Dermis blood vessel endothelial cell (primary cell): ENCODE data around the gene CAMSAP1. TPM values are rescaled to one million over a fixed set of nuclear protein-coding genes. Genes with fewer than 3 reads are reported as not detected.
"Not testable (repeated sequence)": the region's sequence is repeated elsewhere in the genome, so short reads cannot be mapped to it uniquely, and the experiment has no call there.

Experiments
- DNase-seq: peaks from one replicate; pipeline ENCODE4 v3.0.0; 2010
- total RNA-seq: library from RNA; depleted of rRNA; stranded (reverse); fragments of >200 nt; gene quantifications from 2 replicates; pipeline ENCODE4 v1.2.3, GENCODE V29; 2014

The CAMSAP1 gene
- total RNA-seq, 1 donor from 2014 or later, result 17.5 TPM

DNA sequence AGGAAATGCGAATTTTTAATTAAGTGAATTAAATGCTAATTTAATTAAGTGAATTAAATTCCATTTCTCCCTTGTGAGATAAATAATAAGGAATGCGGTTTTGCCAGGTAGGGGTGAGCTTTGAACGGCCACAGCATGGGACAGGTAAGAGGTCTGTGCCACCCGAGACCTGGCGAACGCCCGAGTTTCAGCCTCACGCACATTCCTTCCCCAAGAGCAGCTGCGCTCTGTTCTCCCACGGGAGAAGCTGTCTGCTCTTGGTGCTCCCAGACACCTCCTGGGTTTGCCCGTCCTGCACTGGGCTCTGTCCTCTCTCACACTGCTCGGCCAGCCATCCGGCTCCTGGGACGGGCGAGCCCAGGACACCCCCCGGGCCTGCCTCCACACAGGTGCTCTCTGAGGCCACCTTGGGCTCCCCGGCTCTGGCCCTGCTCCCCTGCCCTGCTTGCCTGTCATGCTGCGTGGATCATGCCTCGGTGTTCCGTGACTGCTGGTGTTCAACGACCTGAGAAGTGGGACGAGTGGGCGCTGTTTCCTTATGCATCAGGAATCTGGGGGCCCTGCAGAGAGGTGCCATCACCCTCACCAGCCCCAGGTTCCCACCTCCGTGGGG, 13.7 kb upstream of the CAMSAP1 start:
- no peak for DNase-seq

DNA sequence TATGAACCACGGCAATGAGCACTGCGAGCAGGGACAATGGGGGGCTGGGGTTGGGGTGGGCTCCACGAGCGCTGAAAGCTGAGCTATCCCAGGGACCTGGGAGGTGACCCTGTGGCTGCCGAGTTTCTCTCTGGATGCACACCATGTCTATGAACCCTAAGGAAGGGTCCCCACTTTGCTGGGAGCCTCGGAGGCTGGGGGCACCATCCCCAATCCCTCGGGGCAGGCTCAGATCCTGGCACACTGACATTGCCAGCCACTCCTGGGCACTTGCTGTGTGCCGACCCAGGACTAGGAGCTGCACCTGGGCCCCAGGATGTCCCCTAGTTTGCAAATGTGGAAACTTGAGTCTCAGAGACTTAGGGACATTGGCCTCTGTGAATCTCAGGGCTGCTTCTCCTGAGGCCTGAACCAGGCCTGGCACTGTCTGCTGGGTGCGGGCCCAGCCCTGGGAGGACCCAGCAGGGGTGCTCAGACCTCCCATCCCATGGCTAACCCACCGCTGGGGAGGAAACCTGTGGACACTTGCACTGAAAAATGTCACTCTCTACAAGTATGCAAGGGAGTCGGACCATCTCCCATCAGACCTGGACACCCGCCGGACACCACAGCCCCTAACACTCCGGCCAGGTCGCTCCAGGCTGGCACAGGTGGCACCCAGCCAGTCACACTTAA, 13.0 kb upstream of the CAMSAP1 start:
- DNase-seq, result no peak

DNA sequence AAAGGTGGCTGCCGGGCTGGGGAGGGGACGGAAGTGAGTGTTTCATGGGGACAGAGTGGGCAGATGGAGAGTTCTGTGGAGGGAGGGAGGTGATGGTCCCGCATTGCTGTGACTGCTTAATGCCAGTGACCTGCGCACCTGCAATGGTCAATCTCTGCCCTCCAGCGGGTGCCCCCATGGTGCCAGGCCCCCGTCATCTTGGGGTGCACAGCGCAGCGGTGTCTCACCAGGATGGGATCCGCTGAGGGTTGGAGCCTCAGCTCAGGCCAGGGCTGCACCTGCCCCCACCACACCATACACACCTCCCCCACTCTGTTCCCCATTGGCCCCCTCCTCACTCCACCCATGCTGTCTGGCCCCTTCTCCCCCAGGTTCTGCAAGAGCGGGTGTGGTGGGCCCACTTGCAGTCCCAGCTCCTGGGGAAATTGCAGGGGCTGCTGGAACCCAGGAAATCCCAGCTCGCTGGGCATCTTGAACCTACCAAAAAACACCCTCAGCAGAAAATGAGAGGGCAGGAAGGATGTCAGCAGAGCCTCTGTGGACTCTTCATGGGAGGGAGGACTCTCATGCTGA, 12.1 kb upstream of the CAMSAP1 start:
- DNase-seq, result no peak

DNA sequence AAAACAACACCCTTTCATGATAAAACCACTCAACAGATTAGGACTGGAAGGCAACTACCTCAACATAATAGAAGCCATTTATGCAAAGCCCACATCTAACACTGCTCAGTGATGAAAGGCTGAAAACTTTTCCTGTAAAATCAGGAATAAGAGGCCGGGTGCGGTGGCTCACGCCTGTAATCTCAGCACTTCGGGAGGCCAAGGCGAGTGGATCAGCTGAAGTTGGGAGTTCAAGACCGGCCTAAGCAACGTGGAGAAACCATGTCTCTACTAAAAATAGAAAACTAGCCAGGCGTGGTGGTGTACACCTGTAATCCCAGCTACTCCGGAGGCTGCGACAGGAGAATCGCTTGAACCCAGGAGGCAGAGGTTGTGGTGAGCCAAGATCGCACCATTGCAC, 8.9 kb upstream of the CAMSAP1 start:
- DNase-seq, result not testable (repeated sequence)

DNA sequence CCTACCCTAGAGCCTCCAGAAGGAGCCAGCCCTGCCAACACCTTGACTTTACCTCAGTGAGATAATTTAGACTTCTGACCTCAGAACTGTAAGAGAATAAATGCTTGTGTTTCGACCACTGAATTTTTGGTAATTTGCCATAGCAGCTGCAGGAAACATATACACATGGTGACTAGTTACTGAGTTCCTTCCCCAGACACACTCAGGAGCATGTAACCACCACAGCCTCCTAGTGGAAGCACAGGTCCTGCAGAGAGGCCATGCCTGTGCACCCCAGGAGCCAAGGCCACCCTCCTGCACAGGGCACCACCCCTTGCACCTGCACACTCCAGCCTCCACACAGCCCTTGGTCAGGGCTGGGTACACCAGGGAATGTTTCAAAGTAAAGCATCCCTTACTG, 7.6 kb upstream of the CAMSAP1 start:
- DNase-seq, result peak; percentile 59

DNA sequence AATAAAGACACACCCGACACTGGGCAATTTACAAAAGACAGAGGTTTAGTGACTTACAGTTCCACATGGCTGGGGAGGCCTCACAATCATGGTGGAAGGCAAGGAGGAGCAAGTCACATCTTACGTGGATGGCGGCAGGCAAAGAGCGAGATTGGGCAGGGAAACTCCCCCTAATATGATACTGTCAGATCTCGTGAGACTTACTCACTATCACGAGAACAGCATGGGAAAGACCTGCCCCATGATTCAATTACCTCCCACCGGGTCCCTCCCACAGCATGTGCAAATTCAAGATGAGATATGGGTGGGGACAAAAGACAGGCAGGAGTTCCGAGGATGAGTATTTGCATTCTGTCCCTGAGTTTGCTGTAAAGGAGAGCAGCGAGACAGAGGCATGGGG, 3.9 kb upstream of the CAMSAP1 start:
- not testable (repeated sequence) for DNase-seq

DNA sequence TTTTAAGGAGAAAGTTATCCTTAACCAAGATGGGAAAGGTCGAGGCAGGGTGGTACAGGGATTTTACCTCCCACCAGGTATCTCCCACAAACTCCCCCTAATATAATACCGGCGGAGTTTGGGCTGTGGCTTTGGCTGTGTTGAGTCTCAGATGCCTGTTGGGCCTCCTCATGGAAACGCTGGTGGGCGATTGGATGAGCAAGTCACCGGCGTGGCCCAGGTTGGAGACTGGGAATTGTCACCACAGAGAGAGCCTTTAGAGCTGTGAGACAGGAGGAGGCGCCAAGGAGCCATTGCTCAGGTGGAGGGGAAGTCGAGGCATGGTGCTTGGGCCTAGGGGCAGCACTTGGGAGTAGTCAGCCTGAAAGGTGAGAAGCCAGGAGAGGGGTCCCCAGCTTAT, 3.4 kb upstream of the CAMSAP1 start:
- DNase-seq, result no peak

DNA sequence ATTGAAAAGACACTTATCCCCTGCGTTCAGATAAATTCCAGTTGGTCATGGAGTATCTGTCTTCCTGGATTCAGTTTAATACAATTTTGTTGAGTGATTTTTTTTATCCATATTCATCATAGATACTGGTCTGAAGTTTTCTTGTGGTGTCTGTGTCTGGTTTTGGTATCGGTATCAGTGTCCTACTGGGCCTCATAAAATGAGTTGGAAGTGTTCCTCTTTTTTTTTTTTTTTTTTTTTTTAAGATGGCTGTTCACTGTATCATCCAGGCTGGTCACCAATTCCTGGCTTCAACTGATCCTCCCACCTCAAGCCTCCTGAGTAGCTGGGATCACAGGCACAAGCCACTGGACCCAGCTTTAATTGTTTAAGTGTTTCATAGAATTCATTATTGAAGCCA, 2.9 kb upstream of the CAMSAP1 start:
- no peak for DNase-seq

DNA sequence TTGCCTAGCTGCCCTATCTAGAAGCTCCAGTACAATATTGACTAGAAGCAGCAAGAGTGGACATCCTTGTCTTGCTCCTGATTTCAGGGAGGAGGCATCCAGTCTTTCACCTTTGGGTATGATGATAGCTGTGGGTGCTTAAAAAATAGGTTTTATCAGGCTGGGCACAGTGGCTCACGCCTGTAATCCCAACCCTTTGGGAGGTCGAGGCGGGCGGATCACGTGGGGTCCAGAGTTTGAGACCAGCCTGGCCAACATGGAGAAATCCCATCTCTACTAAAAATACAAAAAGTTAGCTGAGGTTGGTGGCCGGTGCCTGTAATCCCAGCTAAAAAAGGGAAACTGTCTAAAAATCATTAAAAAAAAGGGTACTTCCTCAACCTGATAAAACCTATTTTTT, 2.0 kb upstream of the CAMSAP1 start:
- DNase-seq, result no peak

DNA sequence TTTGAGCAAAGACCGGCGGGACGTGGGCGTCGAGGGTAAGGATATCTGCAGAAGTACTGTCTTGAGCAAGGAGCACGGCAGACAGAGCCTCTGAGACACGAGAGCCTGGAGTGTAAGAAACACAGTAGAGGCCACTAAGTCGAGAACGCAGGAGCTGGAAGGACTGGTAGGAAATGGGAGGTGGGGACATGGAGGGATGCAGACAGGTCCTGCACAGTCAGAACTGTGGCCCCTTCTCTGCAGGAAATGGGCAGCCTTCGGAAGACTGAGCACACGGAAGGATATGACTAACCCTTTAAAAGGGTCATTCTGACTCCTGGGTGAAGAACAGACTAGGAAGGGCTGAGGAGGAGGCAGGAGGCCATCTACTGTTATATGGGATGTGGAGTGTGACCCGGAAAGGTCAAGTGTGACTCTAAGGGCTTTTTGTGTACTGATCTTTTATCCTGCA, 1.4 kb upstream of the CAMSAP1 start:
- DNase-seq, result peak; percentile 67

DNA sequence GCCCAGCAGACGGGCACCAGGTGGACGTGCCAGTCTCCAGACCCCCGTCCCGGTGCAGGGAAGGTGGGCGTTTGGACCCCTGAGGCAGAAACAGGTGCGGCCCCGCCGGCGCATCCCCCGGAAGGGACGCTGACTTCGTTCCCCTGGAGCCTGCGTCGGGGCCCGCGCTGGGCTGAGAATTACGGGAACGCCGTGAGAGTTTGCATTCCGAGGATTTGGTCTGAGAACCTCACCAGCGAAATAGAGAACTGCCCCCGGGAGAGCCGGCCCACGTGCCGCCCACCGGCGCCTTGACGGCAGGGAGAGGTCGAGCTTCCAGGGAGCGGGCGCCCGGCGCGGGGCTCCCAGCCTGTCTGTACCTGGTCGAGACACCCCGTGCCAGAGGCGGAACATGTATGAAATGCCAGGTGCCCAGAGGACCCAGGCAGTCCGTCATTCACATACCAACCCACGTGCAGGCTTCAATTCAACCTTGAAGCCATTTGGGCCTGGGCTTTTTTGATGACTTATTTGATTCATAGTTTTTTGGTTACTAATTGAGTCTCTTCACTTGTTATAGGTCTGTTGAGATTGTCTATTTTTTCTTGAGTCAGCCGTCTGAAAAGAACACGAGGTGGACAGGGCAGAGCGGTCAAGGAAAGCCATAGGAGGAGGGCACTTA, 877 bp upstream of the CAMSAP1 start:
- peak; percentile 42 for DNase-seq

DNA sequence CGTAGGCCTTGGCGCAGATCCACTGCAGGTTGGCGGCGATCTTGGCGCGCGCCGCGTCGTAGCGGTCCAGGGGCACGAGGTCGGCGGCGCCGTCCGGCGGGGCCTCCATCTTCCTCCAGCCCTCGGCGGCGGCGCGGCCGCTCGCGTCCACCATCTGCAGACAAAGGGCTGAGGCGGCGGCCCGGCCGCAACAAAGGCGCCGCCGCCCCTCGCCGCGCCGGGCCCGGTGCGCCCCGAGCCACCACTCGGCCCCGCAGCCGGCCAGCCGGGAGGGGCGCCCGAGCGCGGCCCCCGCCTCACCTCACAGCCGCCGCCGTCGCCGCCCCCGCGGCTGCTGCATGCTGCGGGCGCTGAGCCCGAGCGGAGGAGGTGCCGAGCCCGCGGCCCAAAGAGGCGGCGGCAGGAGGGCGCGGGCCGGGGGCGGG, 328 bp downstream of the CAMSAP1 start:
- DNase-seq, result peak; percentile 59

DNA sequence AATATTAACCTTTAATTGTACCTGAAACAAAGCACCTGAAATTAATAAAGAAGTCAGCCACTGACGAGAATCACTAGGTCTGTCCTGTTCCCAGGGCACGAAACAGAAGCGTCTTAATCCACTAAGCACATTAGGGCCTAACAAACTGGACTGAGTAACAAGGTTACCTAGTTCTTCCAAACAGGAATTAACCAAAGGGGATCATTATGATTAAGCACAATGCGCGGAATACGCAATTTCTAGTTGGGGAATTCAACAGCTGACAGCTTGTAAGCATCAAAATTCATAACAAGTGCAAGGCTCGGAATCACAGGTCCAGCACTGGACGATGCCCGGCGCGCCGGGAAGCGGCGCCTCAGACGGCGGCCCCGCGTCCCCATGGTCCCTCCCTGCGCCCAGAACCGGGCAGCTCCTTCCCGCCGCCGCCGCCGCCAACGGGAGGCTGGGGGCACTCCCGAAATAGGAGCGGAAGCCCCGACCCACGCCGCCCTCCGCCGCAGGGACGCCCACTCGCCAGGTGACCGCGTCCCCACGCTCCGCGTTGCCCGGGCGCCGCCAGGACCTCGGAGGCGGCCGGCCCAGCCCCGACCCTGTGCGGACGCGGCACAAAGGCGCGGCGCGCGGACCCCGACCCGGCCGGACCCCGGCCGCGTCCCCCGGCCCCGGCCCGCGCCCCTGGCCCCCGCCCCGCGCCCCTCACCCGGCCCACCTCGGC, 898 bp downstream of the CAMSAP1 start:
- peak; percentile 60 for DNase-seq

DNA sequence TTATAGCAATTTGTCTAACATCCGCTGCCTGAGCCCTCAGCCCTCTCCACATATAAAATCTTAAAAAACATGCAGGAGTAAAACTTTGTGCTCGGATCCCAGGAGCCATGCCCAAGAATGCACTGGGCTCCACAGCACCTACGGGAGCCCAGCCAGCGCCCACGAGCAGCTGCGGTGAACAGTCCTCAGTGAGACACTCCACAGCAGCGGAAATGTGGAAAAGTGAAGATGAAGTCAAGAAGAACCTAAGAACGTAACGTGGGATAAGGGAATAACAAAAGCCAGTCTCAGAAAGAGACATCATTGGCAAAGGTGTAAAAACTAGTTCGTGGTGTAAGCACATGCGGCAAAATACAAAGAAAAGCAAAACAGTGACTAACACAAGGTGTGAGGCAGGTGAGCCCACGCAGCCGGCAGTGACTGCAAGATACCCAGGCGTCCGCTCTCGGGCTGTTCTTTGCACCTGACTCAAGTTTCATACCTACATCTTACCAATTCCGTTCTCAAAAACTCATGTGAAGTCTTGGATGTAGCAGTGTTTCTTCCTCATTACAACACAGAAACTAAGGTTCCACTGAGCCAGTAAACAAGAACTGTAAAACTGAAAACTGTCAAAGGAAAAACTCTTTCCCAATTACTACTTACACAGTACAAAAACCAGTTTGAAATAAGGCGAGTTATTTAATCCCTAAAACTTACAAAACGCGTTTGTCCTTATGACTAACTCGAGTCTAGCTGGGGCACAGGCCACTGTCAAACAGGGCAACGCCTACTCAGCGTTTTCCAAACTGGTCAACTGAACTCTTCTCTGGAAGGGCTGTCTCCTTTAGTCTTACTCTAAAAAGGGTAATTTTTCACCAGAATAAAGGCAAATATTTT, 1.7 kb downstream of the CAMSAP1 start:
- DNase-seq, result no peak

DNA sequence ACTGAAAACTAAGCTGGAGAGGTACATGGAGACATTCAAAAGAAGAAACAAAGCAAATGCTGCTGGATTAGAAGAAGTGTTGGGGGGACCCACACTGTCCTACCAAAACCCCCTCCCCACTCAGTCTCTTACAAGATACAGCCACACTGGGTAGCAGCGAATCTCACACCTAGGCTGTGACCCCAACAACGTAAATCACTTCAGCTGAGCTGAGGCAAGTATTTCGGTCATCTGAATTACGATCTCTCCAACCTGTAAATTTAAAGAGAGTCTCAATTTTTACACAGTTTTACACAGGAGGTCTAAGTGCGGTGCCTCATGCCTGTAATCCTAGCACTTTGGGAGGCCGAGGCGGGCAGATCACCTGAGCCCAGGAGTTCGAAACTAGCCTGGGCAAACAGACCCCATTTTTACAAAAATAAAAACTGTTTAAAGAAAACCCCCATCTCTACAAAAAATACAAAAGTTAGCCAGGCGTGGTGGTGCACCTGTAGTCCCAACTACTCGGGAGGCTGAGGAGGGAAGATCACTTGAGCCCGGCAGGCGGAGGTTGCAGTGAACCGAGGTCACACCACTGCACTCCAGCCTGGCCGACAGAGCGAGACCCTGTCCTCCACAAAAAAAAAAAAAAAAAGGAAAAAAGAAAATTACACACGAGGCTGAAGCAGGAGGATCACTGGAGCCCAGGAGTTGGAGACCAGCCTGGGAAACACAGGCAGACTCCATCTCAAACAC, 3.4 kb downstream of the CAMSAP1 start:
- no peak for DNase-seq

DNA sequence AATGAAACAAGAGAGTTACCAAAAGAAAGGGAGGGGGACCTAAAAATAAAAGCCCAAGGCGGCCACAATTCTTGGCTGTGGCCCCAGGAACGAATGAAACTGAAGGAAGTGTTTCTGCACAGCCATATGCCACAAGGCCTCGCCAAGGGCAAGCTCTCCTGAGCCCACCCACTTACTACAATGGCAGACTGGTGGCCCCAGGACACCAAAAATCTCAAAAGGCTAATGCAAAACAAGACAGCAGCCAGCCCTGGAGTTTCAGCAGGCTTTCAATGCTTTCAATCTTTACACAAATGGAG, 4.0 kb downstream of the CAMSAP1 start:
- DNase-seq, result no peak

DNA sequence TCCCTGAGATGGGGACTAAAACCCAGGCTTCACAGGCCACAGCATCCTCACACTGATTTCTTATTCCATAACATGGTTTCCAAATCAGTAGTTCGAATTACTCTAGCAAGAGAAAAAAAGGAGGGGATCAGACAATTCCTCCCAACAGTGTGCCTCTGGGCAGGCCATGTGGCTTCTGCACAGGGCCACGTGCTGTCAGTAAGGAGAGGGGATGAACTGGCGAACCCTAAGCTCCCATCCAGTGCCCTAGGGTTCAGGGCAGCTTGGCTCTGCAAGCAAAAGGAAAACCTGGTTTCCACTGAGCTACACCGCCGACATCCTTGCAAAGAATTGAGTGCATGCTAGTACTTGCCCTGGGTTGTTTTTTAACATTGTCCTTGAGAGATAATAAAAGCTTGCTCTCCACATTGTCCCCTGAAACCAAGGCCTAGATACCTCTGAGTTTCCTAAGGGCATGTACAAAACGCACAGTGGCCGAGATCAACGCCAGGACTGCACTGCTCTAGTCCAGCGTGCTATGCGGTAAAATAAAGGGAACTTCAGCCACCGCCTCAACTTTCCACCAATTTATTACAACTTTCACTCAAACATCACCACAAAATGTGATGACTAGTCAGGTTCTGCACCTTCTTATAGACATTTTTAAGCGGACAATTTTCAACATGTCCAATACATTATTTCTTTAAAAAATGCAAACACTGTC, 4.5 kb downstream of the CAMSAP1 start:
- DNase-seq, result no peak

DNA sequence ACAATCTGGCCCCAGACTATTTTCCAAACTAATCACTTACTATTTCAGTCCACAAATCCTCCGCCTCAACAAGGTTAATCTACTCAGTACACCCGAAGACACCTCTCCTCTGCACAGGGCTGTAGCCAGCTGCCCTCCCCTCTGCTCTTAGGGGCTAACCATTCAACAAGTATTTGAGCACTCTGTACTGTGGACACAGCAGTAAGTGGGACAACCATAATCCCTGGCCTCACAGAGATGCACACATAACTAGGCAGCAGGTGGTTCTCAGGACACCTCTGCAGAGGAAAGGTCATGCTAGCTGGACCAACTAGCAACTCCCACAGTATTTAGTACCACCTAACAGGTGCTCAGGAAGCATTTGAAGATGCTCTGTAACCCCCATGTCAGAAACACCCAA, 5.5 kb downstream of the CAMSAP1 start:
- DNase-seq, result no peak

DNA sequence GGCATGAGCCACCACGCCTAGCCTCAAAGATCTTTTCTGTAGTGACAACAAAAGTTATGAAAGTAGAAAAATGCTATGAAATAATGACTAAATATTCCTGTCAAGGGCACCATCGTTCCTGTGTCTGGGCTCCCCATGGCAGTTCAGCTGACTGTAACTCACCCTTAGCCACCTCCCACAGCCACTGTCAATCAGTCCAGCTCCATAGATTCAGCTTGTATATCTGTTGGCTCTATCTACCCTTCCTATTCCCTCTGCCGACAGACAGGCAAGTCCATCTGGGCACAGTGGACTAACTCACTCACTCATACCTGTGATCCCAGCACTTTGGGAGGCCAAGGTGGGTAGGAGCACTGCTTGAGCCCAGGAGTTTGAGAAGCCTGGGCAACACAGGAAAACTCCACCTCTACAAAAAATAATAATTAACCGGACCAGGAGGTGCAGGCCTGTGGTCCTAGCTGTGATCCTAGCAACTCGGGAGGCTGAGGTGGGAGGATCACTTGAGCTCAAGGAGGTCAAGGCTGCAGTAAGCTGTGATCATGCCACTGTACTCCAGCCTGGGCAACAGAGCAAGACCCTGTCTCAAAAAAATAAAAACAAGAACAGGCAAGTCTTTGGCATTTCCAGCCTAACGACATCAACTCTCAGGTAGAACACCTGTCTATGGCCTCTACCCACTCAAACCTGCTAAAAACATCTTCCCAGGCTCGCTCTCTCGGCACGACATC, 6.2 kb downstream of the CAMSAP1 start:
- no peak for DNase-seq
